K562 (cell line): Measurements from ENCODE around the gene PPFIA1. TPM values are rescaled to one million over a fixed set of nuclear protein-coding genes. Genes with fewer than 3 reads are reported as not detected.
A peak's percentile ranks its signal among the peaks of the same experiment; 100 is the strongest.

Experiments used
- ATAC-seq: fragments of 200-7000 bp; cut with Tn5 transposase; 3 replicates; pipeline ENCODE4 v1.9.1; 2020; ENCODE audit warnings: moderate library complexity
- BruUV-seq: library from RNA; stranded (reverse); fragments of 400-500 nt; replicated peaks from 2 replicates; lab custom pipeline; 2021; lab: Mats Ljungman, UMichigan
- CTCF ChIA-PET: fragments of 300-600 bp; formaldehyde crosslinking; extraction: SDS; loops from one replicate; lab custom pipeline; 2021; ENCODE audit warnings: low intra/inter-chr PET ratio; lab: Yijun Ruan, JAX
- POLR2A ChIA-PET: fragments of 300-600, 350-650 bp; sonication (Branson Sonifier 250); formaldehyde crosslinking; extraction: SDS; loops from one replicate; lab custom pipeline; 2021; ENCODE audit warnings: antibody characterized with exemption, inconsistent platforms; lab: Yijun Ruan, JAX
- DNase-seq, 4 experiments: peaks; one replicate each; pipeline versions ENCODE4 v3.0.0 to v3.0.0-alpha.2; 2011 to 2018; ENCODE audit warnings: low spot score in 3 of 4, mixed read lengths in 3 of 4; ENCODE audit errors: extremely low read depth in 1 of 4
- FAIRE-seq: peaks from 2 replicates; lab custom pipeline; 2011; peaks lifted over from hg19 to GRCh38; lab: Jason Lieb, UNC
- H2AFZ ChIP-seq: 2 replicates; pipeline ENCODE4 v1.6.0; 2011; ENCODE audit warnings: low read depth, low read length, control low read depth, inconsistent platforms
- H3K27ac ChIP-seq: fragments of 200-600 bp; 3 replicates; pipeline ENCODE4 v1.8.0; 2011; ENCODE audit warnings: low read depth, mild to moderate bottlenecking, control low read depth, inconsistent platforms, low read length, moderate library complexity, mixed read lengths; ENCODE audit errors: extremely low read depth
- H3K27me3 ChIP-seq, 2 experiments: fragments of 300-600 bp in 1 of 2; 2 replicates in 1 of 2; 3 replicates in 1 of 2; pipeline versions ENCODE4 v1.6.0 to v1.8.0; 2011; ENCODE audit warnings: inconsistent platforms in 2 of 2, low read length in 2 of 2, mild to moderate bottlenecking in 1 of 2, mixed read lengths in 1 of 2, moderate library complexity in 1 of 2; ENCODE audit not compliant: control insufficient read depth in 2 of 2, insufficient read depth in 2 of 2
- H3K36me3 ChIP-seq: fragments of 300-600 bp; 3 replicates; pipeline ENCODE4 v1.8.0; 2011; ENCODE audit warnings: mild to moderate bottlenecking, low read length, inconsistent platforms; ENCODE audit not compliant: control insufficient read depth, insufficient read depth
- H3K4me1 ChIP-seq, 2 experiments: fragments of 200-600 bp in 1 of 2; replicated peaks in 1 of 2; 2 replicates in 1 of 2; 3 replicates in 1 of 2; pipeline versions ENCODE4 v1.5.1 to v1.8.0; 2011; ENCODE audit warnings: inconsistent platforms in 2 of 2, low read length in 2 of 2, mild to moderate bottlenecking in 1 of 2, mixed read lengths in 1 of 2, moderate library complexity in 1 of 2; ENCODE audit not compliant: control insufficient read depth in 2 of 2, insufficient read depth in 2 of 2
- H3K4me2 ChIP-seq: 2 replicates; pipeline ENCODE4 v1.6.1; 2011; ENCODE audit warnings: low read length, control low read depth, inconsistent platforms, mixed read lengths; ENCODE audit not compliant: insufficient read depth
- H3K4me3 ChIP-seq: fragments of 200-600 bp; sonication (generic), shearing (Covaris generic); 2 replicates; pipeline ENCODE4 v1.5.1; 2016; ENCODE audit warnings: control low read depth, inconsistent platforms
- H3K79me2 ChIP-seq: fragments of 200-600 bp; 3 replicates; pipeline ENCODE4 v1.8.0; 2011; ENCODE audit warnings: low read length, inconsistent platforms; ENCODE audit not compliant: control insufficient read depth, insufficient read depth
- H3K9ac ChIP-seq, 2 experiments: 2 replicates each; pipeline versions ENCODE4 v1.6.0 to v1.6.1; 2011; ENCODE audit warnings: low read depth in 2 of 2, low read length in 2 of 2, control low read depth in 1 of 2, inconsistent platforms in 1 of 2, mild to moderate bottlenecking in 1 of 2, mixed read lengths in 1 of 2; ENCODE audit not compliant: insufficient read depth in 1 of 2
- H3K9me1 ChIP-seq: one replicate; pipeline ENCODE4 v1.6.0; 2011; ENCODE audit warnings: inconsistent platforms, mild to moderate bottlenecking, low read length, moderate library complexity; ENCODE audit not compliant: control insufficient read depth, insufficient read depth
- H3K9me3 ChIP-seq: replicated peaks from 2 replicates; pipeline ENCODE4 v1.5.1; 2011; ENCODE audit warnings: low read depth, low read length, inconsistent platforms; ENCODE audit not compliant: control insufficient read depth, insufficient read depth
- H4K20me1 ChIP-seq: replicated peaks from 2 replicates; pipeline ENCODE4 v1.6.1; 2011; ENCODE audit warnings: low read length, inconsistent platforms, mixed read lengths; ENCODE audit not compliant: control insufficient read depth, insufficient read depth
- CCAR2 ChIP-seq: fragments of 200-400 bp; formaldehyde crosslinking; IDR thresholded peaks from 2 replicates; pipeline ENCODE4 v1.6.1; 2017; ENCODE audit warnings: mild to moderate bottlenecking, low read depth, low read length
- DPF2 ChIP-seq: fragments of 450-650 bp; IDR thresholded peaks from 2 replicates; pipeline ENCODE4 v1.6.1; 2016
- MAFF ChIP-seq: IDR thresholded peaks from 2 replicates; pipeline ENCODE4 v1.6.1; 2012; ENCODE audit warnings: low read length, improper control_type of control experiment
- NFE2L1 ChIP-seq: fragments of 450-650 bp; IDR thresholded peaks from 2 replicates; pipeline ENCODE4 v1.6.1; 2016; ENCODE audit warnings: missing genetic modification characterization, low read depth, mild to moderate bottlenecking, missing compliant biosample characterization, moderate library complexity, borderline replicate concordance
- NRF1 ChIP-seq, 2 experiments: fragments of 450-650 bp; IDR thresholded peaks in 1 of 2; conservative IDR thresholded peaks in 1 of 2; 2 replicates each; pipeline ENCODE4 v1.6.1; 2014; ENCODE audit warnings: mild to moderate bottlenecking in 2 of 2
- REST ChIP-seq, 2 experiments: fragments of 450-650 bp; formaldehyde crosslinking in 1 of 2; IDR thresholded peaks; 2 replicates each; pipeline versions ENCODE4 v1.4.0 to v1.6.1; 2014 to 2020; ENCODE audit warnings: mild to moderate bottlenecking in 2 of 2, borderline replicate concordance in 1 of 2, low read depth in 1 of 2
- ZNF592 ChIP-seq: fragments of 450-650 bp; IDR thresholded peaks from 2 replicates; pipeline ENCODE4 v1.6.1; 2017; ENCODE audit warnings: antibody characterized with exemption, mild to moderate bottlenecking
- WGBS: fragments of 100-300 bp; shearing (Covaris generic); methylation state at CpG from one replicate; pipeline ENCODE4 v1.1.6; 2016; ENCODE audit warnings: low coverage, mixed read lengths; ENCODE audit not compliant: insufficient coverage; ENCODE audit errors: missing lambda C conversion rate; 5-methylcytosine and 5-hydroxymethylcytosine counted together
- in situ Hi-C: fragments of 300-500 bp; cut with MboI; formaldehyde crosslinking; loops from 4 replicates; pipeline ENCODE4 v1.15.0; 2018; ENCODE audit warnings: inconsistent platforms, mixed read lengths
- intact Hi-C: fragments of 100-400 bp; cut with micrococcal nuclease; formaldehyde crosslinking; loops from 2 replicates; pipeline ENCODE4 v1.14.2; 2022
- polyA plus RNA-seq, 8 experiments: library from polyadenylated mRNA; depleted of rRNA in 4 of 8; stranded (reverse) in 5 of 8; unstranded in 3 of 8; fragments of >200 nt; fragmentation: Nextera tagmentation in 2 of 8; fragmentation: Illumina TruSeq in 1 of 8; extraction: Ambion mirVana in 2 of 8; extraction: Trizol in 1 of 8; gene quantifications; 2 replicates each; pipeline versions ENCODE4 v1.2.1 to v1.2.3, GENCODE V29; 2011 to 2014; ENCODE audit warnings: inconsistent platforms in 1 of 8, missing spikeins in 1 of 8
- total RNA-seq, 7 experiments: library from RNA; depleted of rRNA in 6 of 7; stranded (reverse); fragments of >200 nt in 6 of 7; fragmentation: Illumina TruSeq in 2 of 7; extraction: Trizol in 2 of 7; gene quantifications; 2 replicates each; pipeline versions ENCODE4 v1.2.1 to v1.2.3, GENCODE V29; 2011 to 2021; ENCODE audit warnings: low replicate concordance in 1 of 7

PPFIA1 gene
- total and polyA plus RNA-seq, 9 of the 15 experiments (the other 6 are each of a cell fraction or from before 2014, with no cell fraction given) = 9.9 to 41.5 (median 28.5) TPM

- intact Hi-C loops = no loop called here
- CTCF ChIA-PET = no interaction called here
- TF ChIP-seq CCAR2 (no peak), DPF2 (peak; percentile 63; the same call in 1 of the 2 replicates), NRF1 (conservative IDR thresholded peaks at IDR 0.05 in 1 of 2, IDR thresholded peaks at IDR 0.05 in 1 of 2) (peak; percentile 24 to 30; a peak in 2 of 4 replicates), NFE2L1 (tag) (peak; percentile 71), REST (IDR thresholded peaks at IDR 0.05; ENCODE audit: borderline replicate concordance) (no peak), REST (CRISPR knock-in tag; IDR thresholded peaks at IDR 0.05; ENCODE audit: low read depth) (no peak), MAFF (peak; percentile 93), ZNF592 (peak; percentile 57)
These were observed 111.7 kb downstream of the PPFIA1 start for GRCh38 chr11:70381872-70382861.

More at GRCh38 chr11:70381872-70382861, 111.7 kb downstream of the PPFIA1 start:
- no peak overlapping the region for H3K4me2 ChIP-seq
- no peak overlapping the region for H2AFZ ChIP-seq
- no peak overlapping the region for H3K4me3 ChIP-seq
- POLR2A ChIA-PET = interaction anchor here (0.5 to 1.6 kb wide), 5 partner anchors 9 to 596 kb away, joined by 3 to 8 read pairs (median 4); no protein-coding TSS in a partner anchor
- peak; percentile 60 for FAIRE-seq
- DNase-seq = peak; percentile 27 to 64 (median 62)
- BruUV-seq = no TSS peak
- H3K9ac ChIP-seq = no peak overlapping the region
- H3K27me3 ChIP-seq = no peaks in the 10 kb centered on the region
- peak; percentile 85 for ATAC-seq
- WGBS = 65% methylated on average over 15 of the region's 15 CpGs
- peaks cover 5% of the 10 kb centered on the region; the same call in 1 of the 3 replicates for H3K79me2 ChIP-seq
- H3K36me3 ChIP-seq = peaks cover 79% of the 10 kb centered on the region
- H3K9me3 ChIP-seq = no peaks in the 10 kb centered on the region
- H3K9me1 ChIP-seq = peaks cover 3% of the 10 kb centered on the region
- peak overlapping the region; percentile 47 for H3K27ac ChIP-seq
- H4K20me1 ChIP-seq = no peaks in the 10 kb centered on the region; the same call in 1 of the 2 replicates
- in situ Hi-C loops = no loop called here
- H3K4me1 ChIP-seq = peaks cover 6 to 11% of the 10 kb centered on the region in 2 experiments; a peak in 4 of 5 replicates
